Stimulated activated CD8-positive, alpha-beta memory T cell treated with anti-CD3 and anti-CD28 coated beads, Interleukin-15, amount 100 ng/mL, for 24 hours (primary cell): ENCODE data around the gene HES2.
"Not testable (repeated sequence)": the region's sequence is repeated elsewhere in the genome, so short reads cannot be mapped to it uniquely, and the experiment has no call there.

Experiments
- DNase-seq: peaks from one replicate; pipeline ENCODE4 v3.0.0-alpha.2; 2020; ENCODE audit warnings: low read depth

The HES2 gene

GRCh38 chr1:6435547-6435946 lies 15.8 kb upstream of the HES2 start:
- no peak for DNase-seq

- DNase-seq = no peak
Observed at GRCh38 chr1:6435129-6435528, 15.4 kb upstream of the HES2 start.

GRCh38 chr1:6434186-6434585 lies 14.5 kb upstream of the HES2 start:
- DNase-seq = no peak

- not testable (repeated sequence) for DNase-seq
Observed at GRCh38 chr1:6431645-6432579, 12.2 kb upstream of the HES2 start.

- not testable (repeated sequence) for DNase-seq
Observed at GRCh38 chr1:6429660-6430411, 10.1 kb upstream of the HES2 start.

- not testable (repeated sequence) for DNase-seq
Observed at GRCh38 chr1:6428453-6428852, 8.7 kb upstream of the HES2 start.

- DNase-seq = no peak
Observed at GRCh38 chr1:6427441-6428390, 8.0 kb upstream of the HES2 start.

- DNase-seq = no peak
Observed at GRCh38 chr1:6426972-6427350, 7.2 kb upstream of the HES2 start.

GRCh38 chr1:6426277-6426971 lies 6.7 kb upstream of the HES2 start:
- DNase-seq = no peak

- DNase-seq = no peak
Observed at GRCh38 chr1:6425658-6426057, 5.9 kb upstream of the HES2 start.

- DNase-seq = no peak
Observed at GRCh38 chr1:6424619-6425593, 5.2 kb upstream of the HES2 start, which contains the start of gene ESPN. Gene ESPN, plus strand, starts transcription at chr1:6424776. Its CDS starts 180 bp downstream, at chr1:6424956.

GRCh38 chr1:6424000-6424565 lies 4.4 kb upstream of the HES2 start:
- no peak for DNase-seq

GRCh38 chr1:6423321-6423999 lies 3.7 kb upstream of the HES2 start:
- peak; percentile 29 for DNase-seq

GRCh38 chr1:6421266-6421665 lies 1.5 kb upstream of the HES2 start:
- no peak for DNase-seq

GRCh38 chr1:6420454-6421042 lies 829 bp upstream of the HES2 start:
- no peak for DNase-seq

- no peak for DNase-seq
Observed at GRCh38 chr1:6419397-6419803, 319 bp downstream of the HES2 start.

- no peak for DNase-seq
Observed at GRCh38 chr1:6418668-6419396, 887 bp downstream of the HES2 start.
